ENCODE results near the gene KHDC1L.
"Not testable (repeated sequence)": the region's sequence is repeated elsewhere in the genome, so short reads cannot be mapped to it uniquely, and the experiment has no call there.

The KHDC1L gene

GRCh38 chr6:73225396-73225795 lies at the start of gene KHDC1L:
KHDC1L (minus strand) TSS chr6:73225496; CDS start chr6:73225408, 88 bp downstream.
- no peak for DNase-seq (ENCODE audit: low read depth, low spot score)

- DNase-seq (ENCODE audit: low read depth, low spot score): not testable (repeated sequence)
Observed at GRCh38 chr6:73269296-73269695, 44.0 kb upstream of the KHDC1L start.

GRCh38 chr6:73268896-73269295 lies 43.6 kb upstream of the KHDC1L start:
- DNase-seq (ENCODE audit: low read depth, low spot score): not testable (repeated sequence)

GRCh38 chr6:73264446-73264845 lies 39.1 kb upstream of the KHDC1L start:
- no peak for DNase-seq (ENCODE audit: low read depth, low spot score)

- no peak for DNase-seq (ENCODE audit: low read depth, low spot score)
Observed at GRCh38 chr6:73263570-73263909, 38.2 kb upstream of the KHDC1L start.

GRCh38 chr6:73262671-73263569 lies 37.6 kb upstream of the KHDC1L start, which contains the start of gene KHDC1:
KHDC1 (minus strand) TSS chr6:73263196; CDS start chr6:73242517, 20,679 bp downstream.
- DNase-seq (ENCODE audit: low read depth, low spot score): no peak

GRCh38 chr6:73258721-73259120 lies 33.4 kb upstream of the KHDC1L start:
- no peak for DNase-seq (ENCODE audit: low read depth, low spot score)

- DNase-seq (ENCODE audit: low read depth, low spot score): not testable (repeated sequence)
Observed at GRCh38 chr6:73254323-73254722, 29.0 kb upstream of the KHDC1L start.

- DNase-seq (ENCODE audit: low read depth, low spot score): no peak
Observed at GRCh38 chr6:73252703-73253102, 27.4 kb upstream of the KHDC1L start.

- no peak for DNase-seq (ENCODE audit: low read depth, low spot score)
Observed at GRCh38 chr6:73250016-73250415, 24.7 kb upstream of the KHDC1L start.

GRCh38 chr6:73248192-73248903 lies 23.1 kb upstream of the KHDC1L start:
- no peak for DNase-seq (ENCODE audit: low read depth, low spot score)

- DNase-seq (ENCODE audit: low read depth, low spot score): no peak
Observed at GRCh38 chr6:73242001-73242400, 16.7 kb upstream of the KHDC1L start.

GRCh38 chr6:73240730-73241129 lies 15.4 kb upstream of the KHDC1L start:
- DNase-seq (ENCODE audit: low read depth, low spot score): no peak

GRCh38 chr6:73236144-73236750 lies 11.0 kb upstream of the KHDC1L start:
- no peak for DNase-seq (ENCODE audit: low read depth, low spot score)

- DNase-seq (ENCODE audit: low read depth, low spot score): no peak
Observed at GRCh38 chr6:73234733-73235132, 9.4 kb upstream of the KHDC1L start.

GRCh38 chr6:73233971-73234370 lies 8.7 kb upstream of the KHDC1L start:
- not testable (repeated sequence) for DNase-seq (ENCODE audit: low read depth, low spot score)

GRCh38 chr6:73233048-73233447 lies 7.8 kb upstream of the KHDC1L start:
- no peak for DNase-seq (ENCODE audit: low read depth, low spot score)

GRCh38 chr6:73231986-73232391 lies 6.7 kb upstream of the KHDC1L start:
- no peak for DNase-seq (ENCODE audit: low read depth, low spot score)

GRCh38 chr6:73227606-73228255 lies 2.4 kb upstream of the KHDC1L start:
- DNase-seq (ENCODE audit: low read depth, low spot score): no peak

GRCh38 chr6:73216859-73217258 lies 8.4 kb downstream of the KHDC1L start:
- DNase-seq (ENCODE audit: low read depth, low spot score): no peak

GRCh38 chr6:73209117-73209516 lies 16.2 kb downstream of the KHDC1L start:
- no peak for DNase-seq (ENCODE audit: low read depth, low spot score)

Measured in iPS DF 19.7 (cell line).